Breast epithelium (tissue), 3 donors: ENCODE measurements around the gene TRIM28.

Experiments
- CTCF ChIP-seq, 3 donors: fragments of 450-650 bp; IDR thresholded peaks; one replicate each; pipeline ENCODE4 v1.5.1; 2016 to 2017; ENCODE audit warnings: antibody characterized with exemption in 3 of 3, mild to moderate bottlenecking in 3 of 3, moderate library complexity in 3 of 3
- POLR2A ChIP-seq: fragments of 450-650 bp; IDR thresholded peaks from one replicate; pipeline ENCODE4 v1.6.1; 2016; ENCODE audit warnings: antibody characterized with exemption, mild to moderate bottlenecking, moderate library complexity
- POLR2AphosphoS5 ChIP-seq, 3 donors: sonication (generic); formaldehyde crosslinking; IDR thresholded peaks; one replicate each; pipeline ENCODE4 v1.6.1; 2017; ENCODE audit warnings: antibody characterized with exemption in 3 of 3

- no peak for TF ChIP-seq POLR2A
- no peak for TF ChIP-seq CTCF (IDR thresholded peaks at IDR 0.05)
- no peak for TF ChIP-seq POLR2AphosphoS5 (IDR thresholded peaks at IDR 0.05)
These were observed 28.6 kb upstream of the TRIM28 start for GRCh38 chr19:58515259-58515658.
